ENCODE measurements around the gene ATL1.

- TF ChIP-seq EZH2 (IDR thresholded peaks at IDR 0.05; ENCODE audit: low read depth, unreplicated experiment), result no peak
- TF ChIP-seq CTCF (conservative IDR thresholded peaks at IDR 0.05; ENCODE audit: low read depth in 2 of 2), result no peak
Observed at GRCh38 chr14:50676814-50677516, 117.0 kb downstream of the ATL1 start.

Measured in GM23338 (cell line).